ENCODE measurements around the gene TPRA1.

TPRA1 gene

GRCh38 chr3:127568586-127568985, 21.9 kb downstream of the TPRA1 start:
- TF ChIP-seq CTCF (IDR thresholded peaks at IDR 0.05) = no peak

- TF ChIP-seq CTCF (IDR thresholded peaks at IDR 0.05) = no peak
These were observed 23.7 kb downstream of the TPRA1 start for GRCh38 chr3:127566833-127567232.

GRCh38 chr3:127565711-127566110, 24.8 kb downstream of the TPRA1 start:
- TF ChIP-seq CTCF (IDR thresholded peaks at IDR 0.05) = no peak

- no peak for TF ChIP-seq CTCF (IDR thresholded peaks at IDR 0.05)
These were observed 30.3 kb downstream of the TPRA1 start for GRCh38 chr3:127560051-127560787.

GRCh38 chr3:127556565-127556964, 34.0 kb downstream of the TPRA1 start:
- TF ChIP-seq CTCF (IDR thresholded peaks at IDR 0.05) = no peak; the same call in 1 of the 2 replicates

- TF ChIP-seq CTCF (IDR thresholded peaks at IDR 0.05) = no peak
These were observed 35.4 kb downstream of the TPRA1 start for GRCh38 chr3:127555108-127555507.

- TF ChIP-seq CTCF (IDR thresholded peaks at IDR 0.05) = no peak
These were observed 38.5 kb downstream of the TPRA1 start for GRCh38 chr3:127552038-127552437.

GRCh38 chr3:127551178-127551577, 39.4 kb downstream of the TPRA1 start:
- no peak for TF ChIP-seq CTCF (IDR thresholded peaks at IDR 0.05)
